Measurements from ENCODE around the gene POGK.
"Not testable (repeated sequence)": the region's sequence is repeated elsewhere in the genome, so short reads cannot be mapped to it uniquely, and the experiment has no call there.

The POGK gene, protein sequence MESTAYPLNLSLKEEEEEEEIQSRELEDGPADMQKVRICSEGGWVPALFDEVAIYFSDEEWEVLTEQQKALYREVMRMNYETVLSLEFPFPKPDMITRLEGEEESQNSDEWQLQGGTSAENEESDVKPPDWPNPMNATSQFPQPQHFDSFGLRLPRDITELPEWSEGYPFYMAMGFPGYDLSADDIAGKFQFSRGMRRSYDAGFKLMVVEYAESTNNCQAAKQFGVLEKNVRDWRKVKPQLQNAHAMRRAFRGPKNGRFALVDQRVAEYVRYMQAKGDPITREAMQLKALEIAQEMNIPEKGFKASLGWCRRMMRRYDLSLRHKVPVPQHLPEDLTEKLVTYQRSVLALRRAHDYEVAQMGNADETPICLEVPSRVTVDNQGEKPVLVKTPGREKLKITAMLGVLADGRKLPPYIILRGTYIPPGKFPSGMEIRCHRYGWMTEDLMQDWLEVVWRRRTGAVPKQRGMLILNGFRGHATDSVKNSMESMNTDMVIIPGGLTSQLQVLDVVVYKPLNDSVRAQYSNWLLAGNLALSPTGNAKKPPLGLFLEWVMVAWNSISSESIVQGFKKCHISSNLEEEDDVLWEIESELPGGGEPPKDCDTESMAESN

DNA sequence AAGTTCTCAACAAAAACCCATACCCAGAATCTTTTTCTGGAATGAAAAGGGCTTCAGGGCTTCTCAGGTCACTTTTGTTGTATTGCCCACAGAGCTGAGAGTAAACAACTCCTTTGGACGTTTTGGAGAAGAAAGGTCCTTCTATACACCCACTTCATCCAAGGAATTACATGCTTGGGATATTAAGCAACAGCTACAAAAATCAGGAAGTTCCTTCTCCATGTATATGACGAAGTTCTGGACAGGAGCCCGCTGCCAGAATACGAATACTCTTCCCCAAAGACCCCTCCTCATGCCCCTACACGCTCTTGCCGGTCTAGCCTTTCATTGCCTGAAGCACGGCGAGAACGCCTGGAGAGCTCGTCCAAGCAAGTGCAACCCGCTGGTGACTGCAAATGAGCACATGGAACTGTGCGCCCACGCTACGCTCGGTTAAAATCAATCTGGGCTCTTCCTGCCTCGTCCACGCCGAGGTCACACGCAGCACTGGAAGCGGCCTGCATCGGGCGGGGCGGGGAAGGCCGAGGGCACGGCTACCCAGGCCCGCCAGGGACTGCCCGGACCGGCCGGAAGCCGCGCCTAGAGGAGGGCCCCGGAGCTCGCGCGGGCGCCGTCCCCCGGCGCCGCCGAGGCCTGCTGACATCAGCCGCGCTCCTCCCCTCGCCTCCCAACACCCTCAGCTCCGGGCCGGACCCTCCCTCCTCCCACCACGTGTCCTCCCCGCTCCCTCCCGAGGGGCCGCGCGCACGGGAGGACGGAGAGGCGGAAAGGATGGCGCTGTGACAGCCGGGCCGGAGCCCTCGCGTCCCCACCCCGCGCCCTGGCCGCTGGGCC is at the start of gene POGK:
Gene POGK (plus strand): TSS at position 710 of the 834 bp plus-strand sequence. CDS start 1,482 bp downstream, outside the sequence.
- no peak for FAIRE-seq

DNA sequence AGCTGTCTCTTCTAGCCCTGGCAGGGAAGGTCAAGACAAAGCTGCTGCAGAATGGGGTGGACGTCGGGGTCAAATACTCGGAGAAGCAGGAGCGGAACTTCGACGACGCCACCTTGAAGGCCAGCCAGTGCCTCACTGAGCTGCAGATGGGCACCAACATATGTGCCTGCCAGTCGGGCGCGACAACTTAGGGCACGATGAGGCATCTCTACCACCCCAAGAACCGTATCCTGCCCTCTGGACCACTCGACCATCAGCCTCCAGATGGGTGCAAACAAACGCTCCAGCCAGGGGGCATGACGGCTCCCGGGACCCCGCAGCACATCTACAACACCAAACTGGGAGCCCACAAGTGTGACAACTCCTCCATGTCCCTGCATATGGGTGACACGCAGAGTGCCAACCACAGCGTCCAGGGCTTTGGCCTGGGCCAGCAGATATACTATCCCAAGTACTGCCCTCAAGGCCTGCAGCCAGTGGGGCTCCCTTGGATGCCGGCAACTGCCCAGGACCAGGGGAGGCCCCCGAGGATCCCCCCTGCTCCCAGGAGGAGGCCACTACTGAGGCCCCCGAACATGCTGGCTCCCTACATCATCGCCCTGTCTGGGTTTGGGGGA is 42.5 kb upstream of the POGK start:
- FAIRE-seq, result no peak

DNA sequence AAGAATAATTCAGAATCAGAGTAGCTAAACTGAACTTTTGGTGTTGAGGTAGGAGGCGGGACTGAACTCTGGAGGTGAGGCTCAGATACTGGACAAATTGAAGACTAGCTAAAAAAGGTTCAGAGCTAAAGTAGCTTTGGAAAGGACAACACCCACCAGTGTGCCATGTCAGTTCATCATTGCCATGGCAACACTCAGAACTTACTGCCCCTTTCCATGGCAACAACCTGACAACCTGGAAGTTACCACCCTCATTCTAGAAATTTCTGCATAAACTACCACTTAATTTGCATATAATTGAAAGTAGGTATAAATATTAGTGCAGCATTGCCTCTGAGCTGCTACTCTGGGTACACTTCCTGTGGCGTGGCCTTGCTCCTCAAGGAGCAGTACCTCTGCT is 30.3 kb upstream of the POGK start:
- FAIRE-seq, result no peak

DNA sequence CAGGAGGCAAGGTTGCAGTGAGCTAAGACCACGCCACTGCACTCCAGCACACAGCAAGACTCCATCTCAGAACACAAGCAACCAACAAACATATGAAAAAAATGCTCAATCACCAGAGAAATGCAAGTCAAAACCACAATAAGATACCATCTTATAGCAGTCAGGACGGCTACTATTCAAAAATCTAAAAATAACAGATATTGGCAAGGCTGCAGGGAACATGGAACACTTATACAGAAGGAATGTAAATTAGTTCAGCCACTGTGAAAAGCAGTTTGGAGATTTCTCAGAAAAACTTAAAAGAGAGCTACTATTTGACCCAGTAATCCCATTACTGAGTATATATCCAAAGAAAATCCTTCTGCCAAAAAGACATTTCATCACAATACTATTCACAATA is 27.6 kb upstream of the POGK start:
- FAIRE-seq, result no peak

DNA sequence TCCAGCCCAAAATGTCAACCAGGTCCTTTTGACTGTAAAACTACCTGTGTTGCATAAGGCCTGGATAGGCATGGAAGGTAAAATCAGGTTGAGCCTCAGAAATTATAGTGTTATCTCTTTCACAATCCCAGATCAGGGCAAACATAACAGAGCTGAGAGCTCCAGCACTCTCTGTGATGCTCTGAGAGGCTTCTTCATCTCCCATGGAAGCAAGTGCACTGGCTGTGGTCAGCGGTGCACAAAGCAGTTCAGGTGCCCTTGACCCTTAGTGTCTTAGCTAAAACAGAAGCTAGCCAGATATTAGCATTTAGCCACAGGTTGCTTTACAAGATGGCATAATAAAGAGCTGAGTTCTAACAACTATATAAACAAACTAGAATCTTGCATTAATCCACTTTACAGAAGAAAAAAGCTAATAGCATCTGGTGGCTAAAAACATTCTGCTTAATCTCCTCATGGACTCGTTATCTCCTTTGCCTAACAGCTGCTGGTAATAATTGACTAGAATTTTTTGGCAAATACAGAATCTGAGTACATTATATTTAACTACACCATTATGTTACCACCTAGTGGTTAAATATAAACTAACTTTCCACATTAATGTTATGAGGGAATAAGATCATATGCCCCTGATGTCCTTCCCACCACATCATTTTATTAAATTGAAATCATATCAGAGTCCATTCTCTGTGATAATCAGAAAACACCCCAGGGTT is 25.6 kb upstream of the POGK start:
- no peak for FAIRE-seq

DNA sequence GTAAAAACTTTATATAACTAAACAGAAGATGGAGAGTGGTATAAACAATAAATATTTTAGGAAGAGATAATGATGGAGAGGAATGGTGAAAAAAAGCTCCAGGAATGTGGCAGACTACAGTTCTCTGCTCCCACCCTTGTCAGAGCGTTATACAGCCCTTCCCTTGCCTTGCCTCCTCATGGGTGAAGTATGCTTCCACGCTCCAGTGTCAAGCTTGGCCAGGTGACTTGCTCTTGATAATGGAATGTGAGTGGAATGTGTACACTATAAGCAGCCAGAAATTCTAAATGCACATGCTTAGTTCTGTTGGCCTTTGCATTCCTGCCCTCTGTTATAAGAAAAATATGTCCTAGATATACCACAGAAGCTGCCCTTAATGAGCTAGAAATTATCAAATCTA is 24.7 kb upstream of the POGK start:
- no peak for FAIRE-seq

DNA sequence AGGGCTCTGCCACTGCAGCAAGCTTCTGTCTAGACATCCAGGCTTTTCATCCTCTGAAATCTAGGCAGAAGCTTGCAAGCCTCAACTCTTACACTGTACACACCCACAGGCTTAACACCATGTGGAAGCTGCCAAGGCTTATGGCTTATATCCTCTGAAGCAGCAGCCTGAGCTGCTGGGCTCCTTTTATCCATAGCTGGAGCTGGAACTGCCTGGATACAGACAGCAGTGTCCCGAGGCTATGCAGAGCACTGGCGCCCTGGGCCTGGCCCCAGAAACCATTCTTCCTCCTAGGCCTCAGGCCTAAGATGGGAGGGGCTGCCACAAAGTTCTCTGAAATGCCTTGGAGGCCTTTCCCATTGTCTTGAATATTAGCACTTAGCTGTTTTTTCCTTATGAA is 19.3 kb upstream of the POGK start:
- FAIRE-seq, result no peak

DNA sequence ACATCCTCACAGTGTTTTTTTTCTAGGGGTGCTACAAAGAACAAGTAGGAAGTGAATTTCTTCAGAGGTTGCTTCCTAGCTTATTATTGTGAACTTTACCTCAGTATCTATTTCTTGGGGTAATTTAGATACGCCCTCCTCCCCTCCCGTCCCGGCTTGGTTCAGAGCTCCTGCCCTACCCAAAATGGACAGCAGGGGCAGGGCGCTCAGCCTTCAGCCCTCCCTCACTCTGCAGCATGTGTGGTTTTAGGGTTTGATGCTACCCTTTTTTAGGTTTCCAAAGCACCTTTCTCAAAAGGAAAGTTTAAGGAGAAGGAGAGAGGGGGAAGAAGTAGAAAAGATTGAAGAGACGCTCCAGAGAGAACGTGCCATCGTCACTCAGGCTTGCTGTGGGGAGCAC is 16.9 kb upstream of the POGK start:
- no peak for FAIRE-seq

DNA sequence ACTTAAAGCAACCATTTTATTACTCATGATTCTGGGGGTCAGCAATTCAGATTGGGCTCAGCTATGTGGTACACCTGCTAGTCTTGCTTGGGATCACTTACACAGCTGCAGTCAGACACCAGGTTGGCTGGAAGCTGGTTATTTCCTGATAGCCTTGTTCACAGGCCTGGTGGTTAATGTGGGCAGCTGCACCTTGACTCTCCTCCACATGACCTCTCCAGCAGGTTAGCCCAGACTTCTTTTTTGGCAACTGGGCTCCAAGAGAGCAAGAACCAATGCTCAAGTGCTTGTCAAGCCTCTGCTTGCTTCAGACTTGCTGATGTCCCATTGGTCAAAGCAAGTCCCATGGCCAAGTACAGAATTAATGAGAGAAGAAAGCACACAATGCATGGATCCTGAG is 11.8 kb upstream of the POGK start:
- no peak for FAIRE-seq

DNA sequence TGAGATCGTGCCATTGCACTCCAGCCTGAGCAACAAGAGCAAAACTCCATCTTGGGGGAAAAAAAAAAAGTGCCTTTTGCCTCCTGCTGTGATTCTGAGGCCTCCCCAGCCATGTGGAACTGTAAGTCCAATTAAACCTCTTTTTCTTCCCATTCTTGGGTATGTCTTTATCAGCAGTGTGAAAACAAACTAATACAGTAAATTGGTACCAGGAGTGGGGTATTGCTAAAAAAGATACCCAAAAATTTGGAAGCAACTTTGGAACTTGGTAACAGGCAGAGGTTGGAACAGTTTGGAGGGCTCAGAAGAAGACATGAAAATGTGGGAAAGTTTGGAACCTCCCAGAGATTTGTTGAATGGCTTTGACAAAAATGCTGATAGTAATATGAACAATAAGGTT is 9.5 kb upstream of the POGK start:
- not testable (repeated sequence) for FAIRE-seq

DNA sequence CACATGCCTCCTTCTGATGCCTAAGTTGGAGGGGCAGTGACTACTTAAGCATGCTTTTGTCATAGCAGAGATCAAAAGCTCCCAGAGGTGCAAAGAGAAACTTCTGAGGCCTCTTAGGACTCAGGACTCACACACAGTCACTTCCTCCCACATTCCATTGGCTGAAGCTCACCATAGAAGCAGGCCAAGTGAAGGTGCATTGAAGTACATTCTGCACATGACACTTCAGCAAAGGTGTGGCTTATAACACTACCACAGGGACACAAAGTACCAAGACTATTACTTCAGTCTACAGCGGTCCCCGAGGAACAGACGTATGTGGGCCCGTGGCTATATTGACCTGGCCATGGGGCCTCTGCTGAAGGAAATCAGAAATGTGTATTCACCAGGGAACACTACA is 2.5 kb upstream of the POGK start:
- FAIRE-seq, result no peak

DNA sequence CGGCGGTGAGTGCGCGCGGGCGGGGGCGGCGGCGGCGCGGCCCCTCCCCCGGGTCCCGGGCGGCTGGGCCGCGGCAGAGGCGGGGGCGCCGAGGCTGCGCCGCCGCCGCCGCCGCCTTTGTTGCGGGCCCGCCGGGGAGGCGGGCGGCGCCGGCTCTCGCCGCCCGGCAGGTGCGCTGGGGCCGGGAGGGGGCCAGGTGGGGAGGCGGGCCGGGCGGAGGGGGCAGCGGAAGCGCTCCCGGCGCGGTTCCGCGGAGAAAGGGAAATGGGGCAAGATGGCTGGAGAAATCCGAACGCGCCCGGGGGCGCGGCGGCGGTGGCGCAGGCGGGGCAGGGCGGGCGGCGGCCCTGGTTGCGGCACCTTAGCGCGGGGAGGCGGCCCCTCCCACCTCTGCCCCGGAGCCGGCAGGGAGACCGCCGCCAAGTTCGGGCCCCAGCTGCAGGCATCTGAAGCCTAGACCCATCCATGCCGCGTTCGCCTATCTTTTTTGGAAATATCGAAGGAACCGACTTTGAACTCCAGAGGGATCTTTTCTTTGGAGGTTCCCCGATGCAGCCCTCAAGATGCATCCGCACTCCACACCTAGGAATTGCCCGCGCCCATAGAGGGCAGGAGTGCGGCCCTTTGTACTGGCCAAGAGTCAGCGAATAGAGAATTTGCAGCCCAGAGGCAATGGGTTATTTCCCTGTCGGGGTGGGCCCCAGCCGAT is 479 bp downstream of the POGK start:
- FAIRE-seq, result no peak

DNA sequence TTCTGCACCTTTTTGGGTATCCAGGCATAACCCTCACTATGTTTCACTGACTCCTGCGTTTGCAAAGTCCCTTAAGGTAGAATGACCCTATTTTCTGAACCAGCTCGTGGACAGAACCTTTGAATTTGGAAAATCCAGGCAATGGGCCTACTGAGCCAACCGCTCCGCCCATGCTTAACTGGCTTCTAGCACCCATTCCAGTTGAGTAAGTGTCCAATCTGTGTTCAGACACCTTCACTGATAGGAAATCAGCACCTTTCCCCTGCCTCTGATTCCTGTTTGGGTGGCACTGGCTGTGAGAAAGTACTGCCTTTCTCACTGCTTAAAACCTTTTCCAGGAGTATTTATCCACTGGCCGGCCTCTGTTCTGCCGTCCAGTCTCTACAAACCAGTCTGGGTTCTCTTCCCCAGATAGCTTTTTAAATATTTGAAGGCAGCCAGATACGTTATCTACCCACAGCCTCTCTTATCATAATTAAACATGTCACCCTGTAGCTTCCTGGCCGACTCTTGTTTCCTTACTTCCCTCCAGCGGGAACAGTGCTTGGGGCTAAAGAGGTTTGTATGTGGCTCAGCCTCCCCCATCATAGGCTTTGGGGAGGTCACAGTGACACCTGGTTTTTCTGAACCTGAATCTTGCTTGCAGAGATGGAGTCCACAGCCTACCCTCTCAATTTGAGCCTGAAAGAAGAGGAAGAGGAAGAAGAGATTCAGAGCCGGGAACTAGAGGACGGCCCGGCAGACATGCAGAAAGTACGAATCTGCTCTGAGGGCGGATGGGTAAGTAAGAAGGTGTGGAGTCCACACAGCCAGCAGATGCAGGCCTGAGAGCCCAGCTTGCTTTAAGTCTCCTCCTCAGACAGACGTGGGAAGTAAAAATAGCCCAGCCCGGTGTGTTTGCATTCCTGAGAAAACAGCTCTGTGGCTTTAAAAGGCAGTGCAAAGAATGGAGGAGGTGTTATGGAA is 1.3 kb downstream of the POGK start:
- FAIRE-seq, result no peak

DNA sequence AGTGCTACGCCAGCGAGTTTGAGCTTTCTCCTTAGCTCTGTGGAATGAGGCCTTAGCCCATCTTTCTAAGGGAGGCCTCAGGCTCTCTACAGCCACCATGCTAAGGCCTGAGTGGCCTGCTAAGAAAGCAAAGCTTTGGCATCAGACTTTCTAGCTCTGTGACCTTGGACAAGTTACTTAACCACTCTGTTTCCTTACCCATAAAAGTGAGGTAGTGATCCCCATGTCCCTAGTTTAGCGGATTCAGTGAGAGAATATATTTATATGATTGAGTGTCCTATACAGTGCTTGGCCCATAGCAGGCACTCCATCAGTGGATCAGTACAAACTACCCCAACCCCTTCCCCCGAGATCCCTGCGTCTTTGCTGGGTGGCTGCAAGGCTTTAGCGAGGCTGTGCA is 4.0 kb downstream of the POGK start:
- no peak for FAIRE-seq

DNA sequence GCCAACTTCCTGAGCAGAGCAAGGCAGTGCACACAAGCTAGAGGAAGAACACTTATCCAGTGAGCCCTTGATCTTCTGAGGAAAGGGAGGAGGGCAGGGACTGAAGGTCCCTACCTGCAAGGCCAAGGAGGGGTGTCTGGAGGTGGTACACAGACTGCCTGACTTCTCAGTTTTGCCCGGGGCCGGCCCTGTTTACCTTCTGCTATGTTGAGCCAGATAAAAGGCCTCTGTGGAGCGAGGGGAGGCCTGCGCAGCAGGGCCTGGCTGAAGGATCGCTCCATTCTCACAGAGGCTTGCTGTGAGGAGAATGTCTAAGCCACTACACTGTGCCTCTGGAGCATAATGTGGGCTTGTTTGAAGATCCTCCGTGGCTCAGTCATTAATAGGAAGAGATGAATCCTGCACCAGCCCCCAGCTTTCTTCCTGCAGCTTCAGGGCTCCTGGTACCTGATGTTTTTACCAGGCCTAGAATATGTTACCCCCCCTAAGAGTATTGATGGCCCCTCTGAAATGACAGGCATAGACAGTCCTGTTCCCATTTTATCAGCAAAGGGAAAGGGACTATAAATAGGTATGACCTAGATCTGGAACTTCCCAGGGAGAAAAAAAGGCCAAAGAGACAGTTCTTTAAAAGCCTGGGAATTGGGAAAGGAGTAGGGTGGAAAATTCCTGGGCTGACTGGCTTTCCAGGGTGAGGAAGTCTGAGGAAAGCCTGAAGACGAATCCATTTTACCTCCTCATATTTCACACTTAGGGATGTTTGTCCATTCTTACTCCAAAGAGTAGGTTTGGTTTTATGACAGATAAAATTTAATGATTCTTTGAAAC is 4.7 kb downstream of the POGK start:
- no peak for FAIRE-seq

DNA sequence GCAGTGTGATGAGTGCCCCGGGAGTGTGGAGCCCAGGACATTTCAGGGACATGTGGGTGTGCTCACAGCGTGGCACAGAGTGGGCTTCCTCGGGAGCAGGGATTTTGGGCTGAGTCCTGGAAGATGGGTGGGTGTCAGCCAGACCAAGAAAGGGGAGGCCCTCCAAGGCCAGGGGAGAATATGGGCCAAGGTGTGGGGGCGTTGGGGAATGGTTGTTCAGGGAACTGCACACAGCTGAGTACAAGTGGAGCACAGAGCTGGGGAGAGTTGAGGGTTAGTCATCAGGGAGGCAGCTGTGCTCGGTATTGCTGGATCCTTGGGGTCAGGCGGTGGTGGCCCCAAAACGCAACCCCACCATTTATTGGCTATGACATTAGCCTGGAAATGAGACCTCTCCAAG is 5.5 kb downstream of the POGK start:
- no peak for FAIRE-seq

DNA sequence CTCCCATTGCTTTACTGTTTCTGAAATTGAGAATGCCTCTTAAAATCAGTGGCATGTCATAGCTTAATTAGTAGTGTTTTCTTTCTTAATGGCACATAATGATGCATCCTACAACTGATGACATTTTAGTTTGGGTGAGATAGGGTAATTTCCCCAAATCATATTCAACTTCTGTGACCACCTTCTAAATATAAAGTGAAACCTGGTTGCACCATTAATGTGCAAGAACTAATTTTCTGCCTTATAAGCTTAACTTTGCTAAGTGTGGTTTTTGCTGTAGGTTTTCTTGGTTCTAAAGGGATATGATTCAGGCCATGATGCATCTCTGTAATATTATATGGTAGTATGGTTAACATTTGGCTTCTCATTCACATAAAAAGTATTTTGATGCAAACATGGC is 8.9 kb downstream of the POGK start:
- FAIRE-seq, result no peak

DNA sequence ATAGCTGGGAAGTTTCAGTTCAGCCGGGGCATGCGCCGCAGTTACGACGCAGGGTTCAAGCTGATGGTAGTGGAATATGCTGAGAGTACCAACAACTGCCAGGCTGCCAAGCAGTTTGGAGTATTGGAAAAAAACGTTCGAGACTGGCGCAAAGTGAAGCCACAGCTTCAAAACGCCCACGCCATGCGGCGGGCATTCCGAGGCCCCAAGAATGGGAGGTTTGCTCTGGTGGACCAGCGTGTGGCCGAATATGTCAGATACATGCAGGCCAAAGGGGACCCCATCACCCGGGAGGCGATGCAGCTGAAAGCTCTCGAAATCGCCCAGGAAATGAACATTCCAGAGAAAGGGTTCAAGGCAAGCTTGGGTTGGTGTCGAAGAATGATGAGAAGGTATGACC is 9.9 kb downstream of the POGK start:
- no peak for FAIRE-seq

DNA sequence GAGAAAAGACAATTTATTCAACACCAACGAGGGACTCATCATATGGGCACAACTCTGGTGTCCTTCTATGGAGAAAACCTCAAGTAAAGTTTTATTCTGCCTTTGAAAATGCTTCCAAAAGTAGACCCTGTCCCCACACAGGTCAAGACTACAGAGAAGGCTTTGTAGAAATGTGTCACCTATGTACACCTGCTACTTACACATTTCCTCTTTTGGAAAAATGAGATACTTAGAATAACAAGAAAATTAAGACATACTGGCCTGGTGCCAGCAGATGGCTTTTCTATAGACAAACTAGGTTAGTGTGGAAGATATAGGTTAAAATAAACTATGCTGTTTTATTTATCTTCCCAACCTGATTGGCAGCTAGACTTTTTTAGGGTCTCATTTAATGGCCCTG is 13.6 kb downstream of the POGK start:
- FAIRE-seq, result no peak

DNA sequence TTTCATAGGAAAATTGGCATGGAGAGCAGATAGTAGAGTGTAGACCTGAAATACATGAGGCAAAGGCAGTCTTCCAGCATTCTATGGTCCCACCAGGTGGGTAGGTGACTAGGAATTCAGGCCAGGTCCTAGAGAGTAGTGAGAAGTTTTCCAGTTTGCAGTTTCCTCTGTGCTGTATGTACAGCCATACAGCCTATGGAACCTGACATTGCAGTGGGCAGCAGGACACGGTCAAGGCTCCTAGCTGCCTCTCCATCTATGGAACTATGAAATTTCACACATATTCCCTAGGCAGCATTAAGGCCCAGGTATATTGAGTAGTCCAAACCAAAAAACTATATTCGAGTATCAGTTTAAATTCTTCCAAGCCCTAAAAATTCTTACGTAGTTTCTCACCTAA is 16.3 kb downstream of the POGK start:
- no peak for FAIRE-seq

Data from TTC549 (cell line).